ENCODE data around the gene DHRS11. TPM values are rescaled to one million over a fixed set of nuclear protein-coding genes. Genes with fewer than 3 reads are reported as not detected.

The DHRS11 gene
- 4.9 to 9.2 TPM (median 7.5 TPM) in 5 replicates for total RNA-seq (2022; extraction: Qiagen RNA extraction; ENCODE audit: low read depth)

GRCh38 chr17:36591434-36592315, at the start of gene DHRS11:
Gene DHRS11 (plus strand): TSS chr17:36591879. CDS start chr17:36592010, 131 bp downstream.

GRCh38 chr17:36544307-36545076, 47.2 kb upstream of the DHRS11 start, which contains the start of gene GGNBP2:
Gene GGNBP2 (plus strand): TSS chr17:36544919. CDS start chr17:36545725, 806 bp downstream.

GRCh38 chr17:36601303-36602029, 9.8 kb downstream of the DHRS11 start, which contains the start of gene MRM1:
Gene MRM1 (plus strand): TSS chr17:36601583. CDS start chr17:36601811, 228 bp downstream.

Other genes starting within 250 kb of the DHRS11 start
- gene TBC1D3H, start 203.4 kb upstream of the DHRS11 start, total RNA-seq (2022; extraction: Qiagen RNA extraction; ENCODE audit: low read depth) = not detected in 5 replicates
- gene ZNHIT3, start 105.2 kb upstream of the DHRS11 start, total RNA-seq (2022; extraction: Qiagen RNA extraction; ENCODE audit: low read depth) = 76.2 to 89.2 TPM (median 80.7 TPM) in 5 replicates
- gene MYO19, start 57.0 kb upstream of the DHRS11 start, total RNA-seq (2022; extraction: Qiagen RNA extraction; ENCODE audit: low read depth) = 49.9 to 65.9 TPM (median 62.7 TPM) in 5 replicates
- gene PIGW, start 56.9 kb upstream of the DHRS11 start, total RNA-seq (2022; extraction: Qiagen RNA extraction; ENCODE audit: low read depth) = 21.0 to 31.1 TPM (median 24.4 TPM) in 5 replicates
- gene GGNBP2, start 47.0 kb upstream of the DHRS11 start, total RNA-seq (2022; extraction: Qiagen RNA extraction; ENCODE audit: low read depth) = 57.6 to 81.3 TPM (median 63.4 TPM) in 5 replicates
- gene MRM1, start 9.7 kb downstream of the DHRS11 start, total RNA-seq (2022; extraction: Qiagen RNA extraction; ENCODE audit: low read depth) = 10.0 to 18.4 TPM (median 17.9 TPM) in 5 replicates